HG03025 (cell line): ENCODE results near the gene DCLK2.
"Not testable (repeated sequence)": the region's sequence is repeated elsewhere in the genome, so short reads cannot be mapped to it uniquely, and the experiment has no call there.

Experiments used
- ATAC-seq: cut with Tn5 transposase; IDR thresholded peaks from one replicate; pipeline ENCODE4 v1.9.1; 2021; ENCODE audit warnings: mild to moderate bottlenecking, moderate library complexity; ENCODE audit not compliant: unreplicated experiment, low FRiP score

Gene DCLK2

DNA sequence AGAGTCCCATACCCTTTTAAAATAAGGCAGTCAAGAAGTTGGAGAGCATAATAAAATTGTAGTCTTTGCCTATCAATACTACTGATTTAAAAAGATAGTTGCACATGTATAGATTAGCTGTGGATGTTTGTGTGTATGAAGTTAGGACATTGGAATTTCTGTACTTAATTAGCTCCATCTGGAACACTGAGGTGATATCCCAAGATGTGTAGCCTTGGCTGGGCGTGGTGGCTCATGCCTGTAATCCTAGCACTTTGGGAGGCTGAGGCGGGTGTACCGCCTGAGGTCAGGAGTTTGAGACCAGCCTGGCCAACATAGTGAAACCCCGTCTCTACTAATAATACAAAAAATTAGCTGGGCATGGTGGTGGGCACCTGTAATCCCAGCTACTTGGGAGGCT is 119.0 kb downstream of the DCLK2 start:
- ATAC-seq, result not testable (repeated sequence)

- ATAC-seq, result no peak
These were observed 120.8 kb downstream of the DCLK2 start for GRCh38 chr4:150199056-150199455.

DNA sequence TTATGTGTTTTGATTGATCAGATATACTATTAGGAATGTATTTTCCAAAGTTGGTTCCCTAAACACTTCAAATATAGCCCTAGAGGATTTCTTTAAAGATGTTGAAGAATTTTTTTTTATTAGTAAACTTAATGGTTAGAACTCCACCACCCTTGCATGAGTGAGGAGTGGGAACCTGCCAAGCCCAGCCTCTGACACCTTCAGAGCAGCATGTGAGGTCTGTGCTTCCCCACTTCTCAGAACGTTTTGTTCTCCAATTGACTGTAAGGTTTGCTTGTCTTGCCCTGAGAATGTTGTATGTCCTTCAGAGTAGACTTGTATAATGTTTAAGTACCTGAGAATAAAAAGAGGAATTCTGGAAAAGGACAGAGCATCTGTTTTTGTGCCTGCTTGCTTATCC is 126.8 kb downstream of the DCLK2 start:
- no peak for ATAC-seq

- ATAC-seq, result no peak
These were observed 128.0 kb downstream of the DCLK2 start for GRCh38 chr4:150206265-150206664.

GRCh38 chr4:150206954-150207353 is 128.7 kb downstream of the DCLK2 start:
- ATAC-seq, result no peak

DNA sequence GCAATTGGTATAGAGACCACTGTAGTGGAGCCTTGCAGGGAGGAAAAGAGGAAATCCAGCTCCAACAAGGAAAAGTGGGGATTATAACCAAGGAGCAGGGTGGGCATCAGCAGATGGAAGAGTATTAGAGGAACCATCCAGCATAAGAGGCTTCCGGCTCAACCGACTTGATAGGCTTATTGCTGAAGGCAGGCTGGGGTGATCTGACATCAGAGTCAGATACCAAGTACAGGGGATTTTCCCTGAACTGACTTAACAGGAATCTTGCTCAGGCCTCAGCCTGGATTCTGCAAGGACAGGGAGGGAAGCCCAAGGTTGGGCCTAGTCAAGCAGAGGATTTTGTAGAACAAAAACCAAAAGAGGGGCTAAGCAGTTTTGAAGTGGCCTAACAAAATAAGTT is 129.6 kb downstream of the DCLK2 start:
- no peak for ATAC-seq

DNA sequence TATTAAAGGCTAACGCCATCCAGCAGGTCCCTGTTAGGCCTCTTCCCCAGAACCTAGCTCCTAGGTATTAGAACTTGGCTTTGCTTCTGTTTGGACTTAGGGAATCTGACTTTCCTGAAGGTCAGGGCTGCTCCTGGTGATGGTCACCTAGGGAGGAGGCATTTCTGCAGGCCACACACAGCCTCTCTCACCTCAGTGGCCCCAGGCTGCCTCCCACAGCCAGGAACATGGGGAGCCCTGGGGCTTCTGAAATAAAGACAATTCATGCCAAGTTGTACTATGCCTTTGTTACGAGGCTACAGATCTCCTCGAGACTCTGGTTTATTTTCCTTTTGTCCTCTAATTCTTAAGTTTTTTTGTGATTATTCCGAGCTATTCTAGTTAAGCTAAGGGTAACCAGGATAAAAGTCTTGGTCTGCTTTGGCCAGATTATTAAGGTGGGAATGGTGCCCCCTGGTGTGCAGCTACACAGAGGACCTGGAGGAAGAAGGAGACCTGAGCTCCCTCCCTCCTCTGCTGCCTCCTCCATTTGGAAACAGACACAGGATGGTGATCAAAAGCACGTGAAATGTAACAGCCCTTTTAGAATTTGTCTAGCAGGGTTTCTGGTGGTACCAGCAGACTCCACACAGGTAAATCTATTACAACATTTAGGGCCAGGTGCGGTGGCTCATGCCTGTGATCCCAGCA is 131.0 kb downstream of the DCLK2 start:
- ATAC-seq, result peak; percentile 43

DNA sequence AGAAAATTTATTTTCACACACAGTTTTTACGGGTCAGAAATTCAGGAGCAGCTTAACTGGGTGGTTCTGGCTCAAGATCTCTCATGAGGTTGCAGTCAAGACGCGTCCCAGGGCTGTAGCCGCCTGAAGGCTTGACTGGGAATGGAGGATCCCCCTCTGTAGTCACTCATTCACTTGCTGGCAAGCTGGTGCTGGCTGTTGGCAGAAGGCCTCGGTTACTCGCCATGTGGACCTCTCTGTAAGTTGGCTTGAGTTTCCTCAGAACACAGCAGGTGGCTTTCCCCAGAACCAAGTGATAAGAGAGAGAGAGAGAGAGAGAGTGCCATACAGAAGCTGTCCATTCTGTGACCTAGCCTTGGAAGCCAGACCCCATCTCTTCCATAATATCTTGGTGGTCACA is 132.8 kb downstream of the DCLK2 start:
- no peak for ATAC-seq

DNA sequence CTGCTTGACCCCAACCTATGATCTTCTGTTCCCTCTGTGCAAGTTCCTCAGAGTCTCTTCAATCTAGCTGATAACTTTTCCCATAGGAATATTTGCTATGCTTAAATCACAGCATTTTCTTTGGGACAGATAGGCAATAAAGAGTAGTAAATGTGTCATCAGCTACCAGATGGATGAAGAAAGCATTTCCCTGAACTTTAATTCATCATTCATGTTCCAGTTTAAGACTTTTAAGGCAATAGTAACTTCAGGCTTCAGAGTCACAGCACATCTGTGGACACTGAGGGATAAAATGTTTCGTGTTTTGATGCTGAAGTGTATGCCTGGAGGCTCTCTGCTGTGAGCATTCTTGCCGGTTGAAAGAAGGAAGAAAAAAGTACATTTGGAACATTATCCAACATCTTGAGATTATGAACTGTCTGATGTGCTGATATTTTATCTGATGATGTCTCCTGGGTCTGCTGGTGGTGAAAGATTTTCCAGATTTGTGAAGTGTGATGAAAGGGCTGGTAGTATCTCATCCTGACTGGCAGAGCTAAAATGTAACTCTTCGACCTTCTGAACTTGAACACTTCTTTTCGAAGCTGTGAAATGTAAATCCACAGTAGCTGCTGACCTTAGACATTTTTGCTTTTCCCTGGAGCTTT is 133.7 kb downstream of the DCLK2 start:
- no peak for ATAC-seq

DNA sequence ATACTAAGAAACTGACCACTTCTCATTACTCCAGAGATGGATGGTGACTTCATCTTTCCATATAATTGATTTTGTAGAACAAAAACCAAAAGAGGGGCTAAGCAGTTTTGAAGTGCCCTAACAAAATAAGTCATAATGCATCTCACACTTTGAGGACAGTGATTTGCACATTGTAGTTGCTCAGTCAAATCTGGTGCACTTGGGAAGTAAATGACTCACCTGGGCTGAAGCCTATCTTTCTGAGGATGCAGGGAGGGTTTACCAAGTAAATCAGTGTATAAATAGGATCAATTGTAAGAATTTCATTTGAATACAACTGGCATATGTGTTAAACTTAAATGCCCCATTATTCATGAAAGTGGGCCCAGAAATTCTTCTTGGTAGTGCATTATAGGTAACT is 134.2 kb downstream of the DCLK2 start:
- ATAC-seq, result no peak

GRCh38 chr4:150212927-150213326 is 134.7 kb downstream of the DCLK2 start:
- ATAC-seq, result no peak

DNA sequence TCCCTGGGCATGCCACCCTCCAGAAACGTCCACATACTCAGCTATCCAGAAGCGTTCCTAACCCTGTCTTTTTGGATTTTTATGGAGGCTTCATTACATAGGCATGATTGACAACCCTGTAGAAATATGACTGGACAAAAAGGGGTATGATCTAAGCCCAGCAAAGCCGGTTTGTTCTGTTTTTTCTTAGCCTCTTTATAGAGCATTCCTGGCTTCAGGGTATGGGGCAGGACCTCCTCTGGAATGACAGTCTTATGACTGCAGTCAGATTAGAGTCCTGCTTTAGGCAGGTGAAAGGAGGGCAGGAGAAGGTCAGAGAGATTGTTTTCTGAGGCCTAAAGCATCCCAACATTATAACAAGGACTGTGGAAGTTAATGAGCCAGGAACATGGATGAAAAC is 137.4 kb downstream of the DCLK2 start:
- no peak for ATAC-seq

DNA sequence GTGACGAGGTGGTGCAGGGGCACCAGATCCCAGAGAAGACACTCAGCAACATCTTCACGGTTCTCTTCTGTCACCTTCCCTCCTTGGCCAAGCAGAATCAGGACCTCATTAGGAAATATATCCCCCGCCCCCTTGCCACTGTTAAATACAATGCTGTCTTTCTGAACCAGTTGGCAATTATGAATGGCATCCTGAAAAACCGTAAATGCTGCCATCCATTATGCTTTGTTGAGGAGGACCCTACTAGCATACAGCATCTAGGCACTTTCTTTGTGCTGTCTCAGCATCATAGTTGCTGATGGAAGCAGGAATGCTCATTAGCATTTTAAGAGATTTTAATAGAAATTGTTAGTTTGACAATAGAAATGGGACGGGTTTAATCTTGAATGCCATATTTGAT is 138.5 kb downstream of the DCLK2 start:
- no peak for ATAC-seq

- no peak for ATAC-seq
These were observed 138.9 kb downstream of the DCLK2 start for GRCh38 chr4:150217192-150217591.

DNA sequence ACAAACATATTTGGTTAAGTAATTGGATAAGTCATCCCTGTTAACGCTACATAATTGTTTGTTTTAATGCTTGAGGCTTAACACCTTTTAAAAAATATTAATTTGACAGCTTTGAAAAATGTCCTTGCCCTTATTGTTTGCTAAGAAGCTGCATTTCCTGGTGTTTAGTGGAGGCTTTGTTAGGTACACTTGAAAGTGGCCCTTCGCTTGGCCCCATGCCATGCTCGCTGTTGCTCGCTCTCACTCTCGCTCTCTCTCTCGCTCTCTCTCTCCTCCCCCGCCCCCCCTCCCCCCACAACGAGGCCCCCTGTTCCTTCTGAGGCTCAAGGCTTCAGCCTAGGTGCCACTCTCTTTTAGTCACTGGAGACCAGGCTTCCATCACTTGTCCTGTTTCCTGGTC is 139.6 kb downstream of the DCLK2 start:
- no peak for ATAC-seq

DNA sequence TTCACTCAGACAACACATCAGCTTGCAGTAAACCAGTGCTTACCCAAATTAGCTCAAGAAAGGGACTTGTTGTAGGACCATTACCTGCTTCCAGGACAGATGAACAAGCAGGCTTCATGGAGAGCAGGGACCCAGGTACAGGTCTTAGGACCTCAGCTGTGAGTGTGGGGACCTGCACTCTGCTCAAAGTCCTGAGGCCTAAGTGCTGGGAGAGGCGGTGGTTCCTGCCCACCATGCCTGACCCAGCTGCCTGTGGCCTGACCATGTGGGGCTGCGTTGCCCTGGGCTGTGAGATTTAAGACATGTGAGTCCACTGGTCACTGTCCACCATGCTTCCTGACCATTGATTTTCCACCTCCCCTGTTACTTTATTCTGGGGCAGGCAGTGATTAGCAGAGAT is 140.2 kb downstream of the DCLK2 start:
- ATAC-seq, result no peak

- ATAC-seq, result no peak
These were observed 141.6 kb downstream of the DCLK2 start for GRCh38 chr4:150219841-150220240.

- no peak for ATAC-seq
These were observed 146.8 kb downstream of the DCLK2 start for GRCh38 chr4:150224896-150225591.

DNA sequence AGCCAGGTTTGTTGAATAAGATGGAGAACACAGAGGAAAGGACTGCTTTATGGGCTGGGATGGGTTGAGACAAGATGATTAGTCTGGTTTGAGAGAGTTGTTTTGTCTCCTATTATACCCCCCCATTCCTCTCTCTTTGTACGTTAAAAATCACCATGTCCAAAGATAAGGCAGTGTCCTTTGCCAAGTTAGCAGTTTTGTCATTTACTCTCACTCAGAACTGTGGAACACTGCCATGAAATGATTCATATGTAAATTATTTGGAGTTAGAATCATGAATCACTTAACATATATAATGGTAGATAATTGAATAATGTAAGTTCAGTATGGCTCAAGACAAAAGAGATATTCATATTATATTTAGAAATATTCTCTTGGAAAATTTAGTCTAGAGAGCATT is 151.3 kb downstream of the DCLK2 start:
- no peak for ATAC-seq

DNA sequence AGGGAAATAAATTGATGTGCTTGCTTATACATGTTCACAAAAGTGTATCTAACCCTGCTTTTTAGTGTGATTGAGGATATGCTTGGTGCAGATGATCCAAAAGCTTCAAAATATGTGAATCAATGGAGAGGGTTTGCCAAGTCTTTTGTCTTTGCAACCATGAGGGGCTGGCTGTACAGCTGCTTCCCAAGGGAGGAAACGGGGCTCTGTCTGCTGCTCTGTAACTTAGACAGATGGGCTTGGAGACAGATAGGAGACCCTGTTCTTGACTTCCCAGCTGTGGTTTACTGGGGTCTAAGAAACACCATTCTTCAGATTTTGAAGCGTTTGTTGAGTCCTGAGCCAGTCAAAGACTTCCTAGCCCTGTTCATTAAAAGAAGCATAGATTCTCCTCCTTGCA is 152.3 kb downstream of the DCLK2 start:
- no peak for ATAC-seq

GRCh38 chr4:150231107-150231770 is 153.0 kb downstream of the DCLK2 start:
- no peak for ATAC-seq
